Right lobe of liver (tissue), 5 donors: Measurements from ENCODE around the gene DRD3. TPM values are rescaled to one million over a fixed set of nuclear protein-coding genes. Genes with fewer than 3 reads are reported as not detected.

Experiments
- total RNA-seq, 6 experiments: library from RNA; depleted of rRNA in 2 of 6; stranded (reverse); fragments of >200 nt in 2 of 6; fragmentation: NEBNext Ultra II Directional in 3 of 6; extraction: Animal tissue kit (Norgen Biotek cat#: 25700) in 3 of 6; gene quantifications; one replicate each; pipeline versions ENCODE4 v1.1.0 to v1.2.4, GENCODE V29; 2016 to 2023
- donor health status: DM: no; HTN: no; CAD: no.
- donor health status: DM: no; HTN: no; CAD: no.
- donor health status: DM: no; HTN: yes; CAD: no.
- donor health status: DM: no; HTN: yes; CAD: no.

Gene DRD3
- total RNA-seq, 6 experiments from 2014 or later, result not detected

Other genes with a start within 250 kb of the DRD3 start
- gene ZDHHC23, start 231.0 kb downstream of the DRD3 start, total RNA-seq, result 10 to 100 TPM in 3 of 6 experiments, 1 to 10 TPM in 3; 7.0 to 14.6 (median 9.9) TPM
- 1 to 10 TPM in 3 of 6 experiments, under 1 TPM in 3; 0.43 to 1.6 (median 0.96) TPM for gene CCDC191, start 122.5 kb downstream of the DRD3 start, total RNA-seq
- 1 to 10 TPM; 6.3 to 9.8 (median 7.8) TPM for gene QTRT2, start 122.3 kb downstream of the DRD3 start, total RNA-seq
- not detected for gene ZNF80, start 58.5 kb upstream of the DRD3 start, total RNA-seq
- 1 to 10 TPM in 1 of 6 experiments, under 1 TPM in 5; 0.09 to 1.2 (median 0.30) TPM for gene TIGIT, start 115.0 kb upstream of the DRD3 start, total RNA-seq